Dedifferentiated amniotic fluid mesenchymal stem cell (primary cell): ENCODE data around the gene EMID1.

ENCODE experiments used
- DNase-seq: peaks from one replicate; pipeline ENCODE4 v3.0.0-alpha.2; 2016; ENCODE audit errors: extremely low spot score

Gene EMID1

DNA sequence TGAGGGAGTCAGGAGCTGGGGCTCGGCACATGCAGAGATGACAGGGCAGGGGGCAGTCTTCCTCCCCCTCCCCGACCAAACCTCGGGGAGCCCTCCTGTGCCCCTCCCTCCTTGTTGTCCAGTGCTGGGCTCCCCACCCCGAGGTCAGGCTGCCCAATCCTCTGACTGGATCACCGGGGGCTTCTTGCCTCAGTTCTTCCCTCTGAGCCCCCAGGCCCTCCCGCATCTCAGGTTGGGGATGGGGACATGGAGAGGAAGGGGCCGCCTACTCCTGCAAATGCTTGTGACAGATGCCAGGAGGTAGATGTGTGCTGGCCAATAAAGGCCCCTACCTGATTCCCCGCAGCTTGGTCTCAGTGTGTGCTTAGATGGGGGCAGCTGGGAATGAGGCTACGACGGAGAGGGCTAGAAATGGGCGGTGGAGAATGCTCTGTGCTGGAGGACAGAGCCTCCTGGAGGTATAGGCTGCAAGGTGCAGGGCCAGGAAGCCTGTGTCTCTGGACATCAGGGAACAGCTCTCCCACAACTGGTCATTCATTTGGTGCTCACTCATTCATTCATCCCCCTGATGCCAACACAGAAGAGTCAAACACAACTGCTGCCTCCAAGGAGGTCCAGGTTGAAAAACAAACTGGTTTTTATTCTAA, 53.7 kb downstream of the EMID1 start:
- DNase-seq, result no peak

DNA sequence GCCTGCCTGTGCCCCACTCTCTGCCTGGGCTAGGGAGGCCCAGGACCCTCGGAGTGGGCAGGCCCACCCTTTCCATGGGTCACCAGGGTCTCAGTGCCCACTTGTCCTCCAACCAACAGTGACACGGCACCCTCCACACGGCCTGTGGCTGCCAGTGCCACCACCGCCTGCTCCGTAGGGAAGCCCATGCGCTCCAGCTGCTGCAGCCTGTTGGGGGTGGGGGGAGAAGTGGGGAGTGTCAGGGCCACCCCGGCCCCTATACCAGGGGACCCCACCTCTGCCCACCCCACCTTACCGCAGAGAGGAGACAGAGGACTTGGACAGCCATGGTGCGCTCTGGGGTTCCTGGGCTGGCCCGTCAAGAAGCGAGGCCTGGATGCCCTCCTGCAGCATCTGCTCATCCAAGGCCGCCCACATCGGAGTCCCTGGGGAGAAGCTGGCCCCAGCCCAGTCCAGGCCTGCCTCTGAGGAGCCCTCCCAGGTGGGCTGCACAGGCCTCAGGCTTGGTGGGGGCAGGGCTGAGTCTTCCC, 54.4 kb downstream of the EMID1 start:
- DNase-seq, result no peak

DNA sequence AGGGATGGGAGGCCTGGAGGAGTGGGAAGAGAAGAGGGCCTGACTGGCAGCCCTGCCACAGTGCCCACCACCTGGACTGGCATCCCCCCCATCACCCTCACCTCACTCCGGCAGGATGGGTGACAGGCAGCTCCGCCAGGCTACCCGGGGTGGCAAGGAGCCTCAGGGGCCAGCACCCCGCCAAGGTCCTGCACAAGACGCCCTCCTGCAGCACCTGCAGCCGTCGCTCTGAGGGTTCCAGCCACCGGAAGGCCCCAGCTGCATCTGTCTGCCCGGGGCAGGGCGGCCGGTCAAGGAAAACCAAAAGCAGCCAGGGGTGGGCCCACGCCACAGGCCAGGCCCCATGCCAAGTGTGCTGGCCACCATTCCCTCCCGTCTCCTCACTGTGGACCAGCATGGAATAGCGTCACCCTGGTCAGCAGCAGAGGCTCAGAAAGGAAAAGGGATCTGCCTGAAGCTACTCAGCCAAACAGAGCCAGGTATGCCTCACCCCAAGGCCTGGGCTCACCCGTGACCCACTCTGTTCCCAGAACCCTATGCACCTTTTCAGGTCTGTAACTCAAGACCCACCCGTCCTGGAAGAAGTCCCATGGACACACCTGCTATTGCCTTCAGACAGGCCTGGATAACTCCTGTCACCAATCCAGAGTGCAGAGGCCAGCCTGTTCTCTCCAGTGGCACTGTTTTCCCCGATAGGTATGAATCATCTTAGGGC, 55.1 kb downstream of the EMID1 start:
- DNase-seq, result no peak

DNA sequence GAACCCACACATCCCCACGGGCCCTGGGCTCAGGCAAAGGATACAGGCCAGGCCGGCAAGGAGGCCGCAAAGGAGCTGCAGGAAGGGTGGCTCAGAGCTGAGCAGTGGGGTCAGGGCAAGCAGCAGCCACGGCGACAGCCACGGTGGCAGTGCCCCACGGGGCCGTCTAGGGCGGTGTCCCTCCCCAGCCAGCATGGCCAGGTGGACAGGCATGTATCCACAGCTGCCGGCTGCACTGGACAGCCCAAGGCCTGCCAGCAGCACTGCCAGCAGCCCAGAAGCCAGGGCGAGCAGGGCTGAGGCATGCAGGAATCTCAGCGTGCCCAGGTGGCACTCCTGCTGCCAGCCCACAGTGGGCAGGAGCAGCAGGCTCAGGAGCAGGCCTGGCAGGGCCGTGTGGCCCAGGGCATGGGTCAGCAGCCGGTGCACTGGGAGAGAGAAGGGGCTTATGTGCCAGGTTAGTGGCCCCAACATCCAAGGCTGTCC, 58.1 kb downstream of the EMID1 start:
- DNase-seq, result no peak

DNA sequence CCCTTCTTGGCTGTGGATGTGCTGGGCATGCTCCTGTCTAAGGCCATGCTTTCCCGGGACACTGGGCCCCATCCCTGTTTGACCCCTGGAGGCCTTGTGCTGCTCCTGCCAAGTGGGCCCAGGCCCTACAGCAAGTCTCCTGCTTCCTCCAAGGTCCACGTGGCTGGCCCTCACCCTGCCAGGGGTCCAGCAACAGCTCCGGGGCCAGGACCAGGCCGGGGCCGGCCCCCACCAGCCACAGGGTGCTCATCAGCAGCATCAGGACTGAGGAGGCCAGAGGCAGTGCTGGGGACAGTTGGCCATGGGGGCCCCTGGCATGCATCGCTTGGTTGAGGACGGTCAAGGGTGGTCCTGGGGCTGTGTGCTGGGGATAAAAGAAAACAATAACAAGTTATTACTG, 59.6 kb downstream of the EMID1 start:
- DNase-seq, result no peak

DNA sequence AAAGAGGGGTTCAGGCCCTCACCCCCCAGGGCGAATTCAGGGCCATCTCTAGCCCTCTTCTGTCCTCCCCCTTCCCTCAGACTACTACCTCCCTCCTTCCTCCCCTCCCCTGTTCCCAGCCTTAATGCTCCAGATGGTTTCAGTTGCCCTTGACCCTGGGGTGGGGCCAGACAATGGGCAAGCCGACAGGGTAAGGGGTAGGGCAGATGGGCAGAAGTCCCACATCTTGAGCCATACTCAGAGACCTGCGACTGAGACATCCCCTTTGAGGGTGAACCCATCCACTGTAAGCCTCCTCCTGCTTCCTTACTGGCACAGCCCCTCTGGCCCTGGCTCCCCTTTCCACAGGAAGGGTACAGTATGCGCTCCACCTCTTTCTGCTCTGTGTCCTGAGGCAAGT, 60.2 kb downstream of the EMID1 start:
- DNase-seq, result no peak

DNA sequence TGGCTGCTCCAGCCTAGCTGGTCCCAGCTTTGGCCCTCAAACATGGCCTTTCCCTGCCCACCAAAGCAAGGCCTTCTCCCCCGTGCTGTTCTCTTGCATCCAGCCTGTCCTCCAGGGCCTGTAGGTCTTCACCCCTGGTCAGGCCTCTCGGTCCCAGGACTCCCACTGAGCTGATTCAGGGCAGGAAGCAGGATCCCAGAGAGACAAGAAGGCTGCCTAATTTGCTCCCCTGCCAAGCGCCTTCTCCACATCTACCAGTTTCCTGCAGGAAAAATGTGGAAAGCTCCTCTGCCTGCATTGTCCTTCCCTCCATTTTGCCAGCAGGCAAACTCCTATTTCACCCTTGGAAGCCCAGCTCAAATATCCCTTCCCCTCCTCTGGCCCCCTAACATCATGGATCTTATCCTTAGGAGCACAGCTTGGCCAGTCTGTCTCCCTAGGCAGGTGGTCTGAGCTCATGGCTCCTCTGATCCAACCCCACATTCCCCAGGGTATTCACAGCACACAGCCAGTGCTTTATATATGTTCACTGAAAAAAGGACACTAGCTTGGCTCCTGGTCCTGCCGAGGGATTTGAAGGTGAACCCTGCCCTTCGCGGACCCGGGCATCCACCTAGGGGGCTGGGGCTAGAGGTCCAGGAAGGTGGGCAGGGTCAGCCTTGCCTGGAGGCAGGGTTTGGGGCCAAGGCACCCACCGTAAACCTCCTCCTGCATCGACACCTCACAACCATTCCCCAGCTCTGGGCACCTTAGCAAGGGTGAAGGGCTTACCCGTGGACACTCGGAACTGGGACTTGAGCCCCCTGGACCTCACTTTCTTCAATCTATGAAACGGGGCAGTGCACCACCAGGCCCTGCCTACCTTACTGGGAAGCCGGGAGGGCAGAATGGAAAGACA, 61.1 kb downstream of the EMID1 start:
- DNase-seq, result no peak

DNA sequence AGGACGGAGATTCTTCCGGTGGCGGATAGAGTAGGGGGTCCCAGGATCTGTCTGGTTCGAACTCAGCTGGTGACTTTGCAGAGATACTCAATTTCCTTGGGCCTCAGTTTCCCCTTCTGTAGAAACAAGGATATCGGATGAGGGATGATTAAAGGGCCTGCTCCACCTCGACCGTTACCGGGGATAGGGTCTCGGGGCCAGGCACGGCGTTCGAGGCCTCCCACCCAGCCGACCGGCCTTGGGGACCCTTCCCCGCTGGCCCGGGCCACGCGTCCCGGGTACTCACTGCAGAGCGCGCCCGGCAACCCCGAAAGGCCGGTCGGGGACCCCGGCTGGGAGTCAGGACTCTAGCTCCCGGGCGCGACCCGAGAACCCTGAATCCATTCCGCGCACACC, 61.8 kb downstream of the EMID1 start:
- no peak for DNase-seq

DNA sequence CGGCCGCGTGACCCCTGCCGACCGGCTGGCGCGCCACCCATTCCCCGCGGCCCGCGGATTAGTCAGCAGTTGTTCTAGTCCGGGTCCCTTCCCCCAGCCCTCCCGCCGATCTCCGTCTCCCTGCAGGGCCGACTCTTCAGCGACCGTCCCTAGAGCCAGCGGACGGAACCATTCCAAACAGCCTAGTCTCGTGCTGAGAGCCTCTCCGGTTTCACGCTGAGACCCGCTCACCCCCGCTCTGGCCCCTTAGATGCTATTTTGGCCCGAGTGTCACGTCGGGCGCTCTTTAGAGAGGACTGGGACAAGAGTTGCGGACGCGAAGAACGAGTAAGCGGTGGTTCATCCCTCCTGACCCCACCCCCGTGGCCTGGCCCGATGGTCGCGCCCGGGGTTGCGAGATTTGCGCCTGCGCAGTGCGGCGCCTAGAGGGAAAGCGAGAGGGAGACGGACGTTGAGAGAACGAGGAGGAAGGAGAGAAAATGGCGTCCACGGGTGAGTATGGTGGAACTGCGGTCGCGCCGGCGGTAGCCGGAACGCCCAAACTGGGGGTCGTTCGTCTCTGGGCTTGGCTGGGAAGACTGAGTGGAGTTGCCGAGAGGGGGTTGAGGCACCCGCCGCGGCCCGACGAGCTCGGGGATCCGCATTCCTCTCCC, 62.3 kb downstream of the EMID1 start, which contains the start of the genes EWSR1 and RHBDD3:
EWSR1 (plus strand) TSS at position 411 of the 653 bp plus-strand sequence; CDS start at position 480, 69 bp downstream.
RHBDD3 (minus strand) TSS at position 124 of the 653 bp plus-strand sequence. CDS start 2,355 bp downstream, outside the sequence.
- peak; percentile 97 for DNase-seq

DNA sequence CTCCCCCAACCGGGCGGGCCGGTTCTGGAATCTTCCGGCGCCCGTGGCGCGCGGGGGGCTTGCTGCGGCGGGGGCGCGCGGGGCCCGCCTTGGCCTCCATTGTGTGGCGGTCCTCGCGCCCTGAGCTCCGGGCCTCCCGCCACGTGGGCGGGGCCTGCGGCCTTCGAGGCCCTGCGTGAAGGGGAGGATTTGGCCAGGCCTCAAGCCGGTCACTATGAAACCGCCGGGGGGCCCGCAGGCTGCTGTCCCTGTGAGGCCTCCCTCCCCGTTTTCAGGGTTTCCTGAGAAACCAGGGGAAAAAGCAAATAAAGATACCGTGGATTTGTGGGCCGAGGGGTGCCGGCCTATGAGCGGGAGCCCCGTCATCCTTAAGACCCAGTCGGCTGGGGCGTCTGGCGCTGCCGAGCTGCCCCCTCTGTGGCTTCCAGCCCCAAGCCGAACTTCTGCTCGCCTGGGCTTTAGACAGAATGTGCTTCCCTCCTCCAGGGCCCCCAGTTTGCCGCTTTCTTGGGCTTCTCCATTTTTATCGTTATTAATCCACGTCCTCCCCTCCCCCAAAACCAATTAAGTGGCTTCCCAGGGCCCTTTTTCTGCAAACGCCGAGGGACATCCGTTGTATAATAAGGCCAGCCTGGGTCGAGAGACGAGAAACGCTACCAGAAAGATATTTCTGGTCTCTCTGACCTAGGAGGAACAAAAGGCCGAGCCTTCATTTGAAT, 63.0 kb downstream of the EMID1 start:
- DNase-seq, result peak; percentile 27

DNA sequence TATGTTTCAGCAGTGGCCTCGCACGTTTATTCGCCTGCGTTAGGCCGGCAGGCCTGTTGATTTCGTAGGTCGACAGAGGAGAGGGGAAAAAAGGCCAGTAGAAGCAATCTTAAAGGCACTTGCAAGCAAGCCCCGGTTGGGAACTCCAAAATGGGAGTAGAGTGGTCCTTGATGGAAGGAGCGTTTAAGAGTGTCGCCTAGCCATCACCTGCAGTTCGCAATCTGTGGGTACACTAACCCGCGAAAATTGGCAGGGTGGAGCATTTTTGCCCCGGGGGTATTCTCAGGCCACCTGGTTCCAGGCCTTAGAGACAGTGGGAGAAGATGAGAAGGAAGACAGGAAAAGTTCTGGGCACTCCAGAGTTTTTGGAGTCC, 63.5 kb downstream of the EMID1 start:
- DNase-seq, result no peak

DNA sequence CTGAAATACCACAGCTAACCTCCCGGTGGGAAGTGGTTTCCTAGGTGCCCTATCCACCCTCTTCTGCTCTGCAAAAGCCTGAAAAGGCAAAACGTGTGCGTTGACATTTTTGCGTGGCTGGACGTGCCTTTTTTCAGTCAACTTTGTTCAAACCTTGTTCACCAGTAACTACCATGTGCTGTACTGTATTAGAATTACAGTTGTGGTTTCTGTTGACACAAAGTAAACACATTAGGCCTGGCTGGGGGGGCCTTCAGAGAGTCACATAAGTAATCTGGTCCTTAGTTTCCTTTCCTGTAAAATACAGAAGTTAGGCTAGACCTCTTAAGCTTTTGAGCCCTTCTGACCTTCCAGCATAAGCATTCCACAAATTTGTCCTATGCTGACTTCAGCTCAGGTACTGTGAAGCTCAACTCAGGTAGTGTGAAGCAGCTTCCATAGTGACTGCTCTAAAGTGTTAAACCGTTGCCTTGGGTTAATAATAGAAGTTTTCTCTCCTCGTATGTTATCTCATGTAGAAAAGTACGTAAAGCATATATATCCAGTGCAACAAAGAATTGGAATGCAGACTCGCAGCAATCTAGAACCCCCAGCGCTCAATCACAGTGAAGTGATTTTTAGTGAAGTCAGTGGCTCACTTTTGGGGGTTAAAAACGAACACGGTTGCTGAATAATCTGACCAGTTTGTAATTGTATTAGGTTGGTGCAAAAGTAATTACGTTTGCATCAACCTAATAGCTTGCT, 64.2 kb downstream of the EMID1 start:
- no peak for DNase-seq

DNA sequence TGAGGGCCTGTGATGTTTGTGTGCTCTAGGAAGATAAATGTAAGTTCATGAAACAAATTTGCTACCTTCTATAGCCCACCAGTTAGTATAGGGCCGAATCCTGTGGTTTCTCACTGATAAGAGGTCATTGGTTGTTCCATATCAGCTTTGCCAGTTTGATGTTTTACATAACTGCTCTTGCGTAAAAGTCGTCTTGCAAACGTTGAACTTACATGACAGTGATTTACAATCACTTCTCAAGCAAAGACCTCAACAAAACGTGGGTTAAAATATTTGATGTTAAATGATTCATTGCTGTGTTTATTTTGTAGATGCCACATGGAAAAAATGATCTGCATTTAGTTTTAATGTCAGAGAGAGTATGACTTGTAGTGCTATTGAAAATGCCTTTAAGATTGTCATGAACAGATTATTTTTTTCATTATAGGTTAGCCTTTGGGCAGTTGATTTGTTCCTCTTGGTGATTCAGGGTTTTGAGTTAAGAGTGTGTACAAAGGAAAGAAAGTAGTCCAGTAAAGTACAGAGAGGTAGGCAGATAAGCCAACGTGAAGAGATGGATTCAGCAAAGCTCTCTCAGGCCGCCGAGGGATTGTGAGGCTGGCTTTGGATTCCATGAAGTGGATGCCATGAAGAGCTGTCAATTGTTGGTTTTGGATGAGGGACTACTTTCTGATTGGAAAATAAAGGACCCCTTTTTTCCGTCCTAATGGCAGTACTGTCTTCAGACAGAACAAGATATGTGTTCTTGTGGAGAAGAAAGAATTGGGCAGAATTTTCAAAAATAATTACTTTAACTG, 65.0 kb downstream of the EMID1 start:
- peak; percentile 26 for DNase-seq

DNA sequence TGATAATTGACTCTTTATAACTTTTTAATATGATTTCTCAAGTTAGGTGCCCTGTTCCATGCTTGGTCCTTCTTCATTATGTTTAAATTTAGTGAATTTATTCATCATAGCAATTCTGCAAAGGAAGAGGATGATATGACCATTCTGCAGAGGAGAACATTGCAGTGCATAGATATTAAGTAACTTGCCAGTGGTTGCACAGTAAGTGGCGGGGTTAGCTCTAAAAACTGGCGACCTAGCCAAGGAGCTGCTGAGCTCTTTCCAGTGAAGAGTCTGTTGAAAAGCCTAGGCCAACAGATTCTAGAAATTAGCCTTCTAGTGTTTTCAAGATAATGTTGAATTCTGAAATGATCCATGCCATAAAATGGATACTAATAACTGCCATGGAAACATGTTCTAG, 66.9 kb downstream of the EMID1 start:
- no peak for DNase-seq

DNA sequence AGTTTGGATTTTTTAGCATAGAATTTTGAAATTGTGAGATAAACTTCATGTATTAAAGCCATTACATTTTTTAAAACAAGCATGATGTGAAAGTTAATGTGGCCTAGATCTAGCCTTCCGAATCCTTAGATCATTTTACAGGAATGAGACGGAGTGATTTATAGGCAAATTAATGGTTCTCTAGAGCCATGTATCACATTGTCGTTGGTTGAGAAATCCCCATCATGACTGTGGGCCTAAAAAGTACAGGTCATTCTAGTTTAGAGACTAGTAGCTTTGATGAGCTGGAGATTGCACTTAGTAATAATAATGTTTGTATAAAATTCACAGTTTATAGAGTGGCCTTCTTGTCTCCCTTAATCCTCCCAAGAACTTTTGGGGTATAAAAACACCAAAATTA, 69.5 kb downstream of the EMID1 start:
- DNase-seq, result no peak

DNA sequence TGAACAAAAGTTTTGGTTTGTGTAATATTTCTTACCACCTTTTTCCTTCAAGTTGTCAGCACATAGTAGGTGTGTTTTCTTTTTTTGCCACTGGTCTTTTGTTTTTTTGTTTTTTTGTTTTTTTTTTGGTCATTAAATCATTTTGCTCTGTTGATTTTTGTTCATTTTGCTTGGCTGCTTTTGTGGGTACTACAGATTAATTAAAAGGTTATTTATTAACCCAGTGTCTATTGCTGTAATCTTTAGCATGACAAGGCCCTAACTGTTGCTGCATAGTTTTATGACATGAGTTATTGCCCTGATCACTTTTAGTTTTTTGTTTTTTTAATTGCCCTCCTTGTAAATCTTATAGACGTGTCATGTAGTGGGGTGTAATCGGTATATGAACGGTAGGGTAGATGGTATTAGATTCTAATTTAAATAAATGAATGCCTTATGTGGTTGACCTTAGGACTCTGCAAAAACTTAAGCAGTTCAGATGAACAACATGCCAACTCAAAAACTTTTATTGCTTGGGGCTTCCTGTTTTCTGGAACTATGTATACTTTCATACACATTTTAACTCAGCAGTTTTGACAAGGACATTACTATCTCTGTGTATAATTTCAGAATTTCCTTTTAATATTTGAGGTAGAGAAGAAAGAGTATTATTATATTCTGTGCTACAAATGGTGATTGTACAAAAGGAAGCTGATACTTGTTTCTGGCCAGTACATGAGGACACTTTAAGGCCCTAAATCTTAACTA, 70.3 kb downstream of the EMID1 start:
- DNase-seq, result no peak

DNA sequence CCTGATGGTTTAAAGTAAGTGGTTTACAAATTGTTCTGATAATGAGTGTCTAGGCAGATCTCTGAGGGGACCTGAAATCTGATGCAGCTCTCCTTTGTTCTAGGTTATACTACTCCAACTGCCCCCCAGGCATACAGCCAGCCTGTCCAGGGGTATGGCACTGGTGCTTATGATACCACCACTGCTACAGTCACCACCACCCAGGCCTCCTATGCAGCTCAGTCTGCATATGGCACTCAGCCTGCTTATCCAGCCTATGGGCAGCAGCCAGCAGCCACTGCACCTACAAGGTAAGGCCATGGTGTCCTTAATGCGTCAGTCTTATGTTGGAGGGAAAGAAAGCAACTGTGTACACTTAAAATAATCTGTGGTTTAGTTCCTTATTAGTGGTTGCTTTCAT, 72.2 kb downstream of the EMID1 start:
- DNase-seq, result no peak

DNA sequence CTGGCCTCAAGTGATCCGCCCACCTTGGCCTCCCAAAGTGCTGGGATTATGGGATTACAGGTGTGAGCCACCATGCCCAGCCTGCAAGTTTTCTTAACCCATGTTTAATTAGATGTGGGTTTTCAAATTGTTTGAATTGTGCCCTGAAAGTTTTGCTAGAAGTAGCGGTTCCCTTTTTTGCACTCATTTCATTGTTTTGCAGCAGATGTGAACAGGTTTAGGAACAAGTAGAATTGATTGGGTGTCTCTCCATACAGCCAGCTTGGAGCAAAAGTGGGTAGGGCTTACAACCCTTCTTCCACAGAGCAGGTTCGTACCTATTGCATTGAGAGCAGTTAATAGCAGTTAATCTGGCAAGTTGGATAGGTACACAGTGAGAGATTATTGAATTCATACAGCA, 78.5 kb downstream of the EMID1 start:
- DNase-seq, result no peak

DNA sequence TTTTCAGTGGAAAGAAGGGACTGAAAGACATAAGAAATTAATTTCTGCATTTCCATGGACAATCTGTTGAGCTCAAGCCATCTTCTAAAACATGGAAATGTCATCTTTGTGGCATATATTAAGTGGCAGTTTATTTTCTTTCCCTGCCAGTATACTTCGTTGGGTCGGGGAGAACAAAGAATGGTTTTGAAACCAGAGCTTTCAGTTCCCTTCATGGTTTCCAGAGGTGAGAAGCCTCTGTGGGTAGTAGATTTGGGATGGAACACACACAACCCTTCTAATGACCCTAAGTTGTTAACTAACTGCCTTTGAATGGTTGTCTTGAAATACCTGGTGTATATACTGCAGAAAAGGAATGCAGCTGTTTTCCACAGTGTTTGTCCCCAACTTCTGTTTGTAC, 83.1 kb downstream of the EMID1 start:
- no peak for DNase-seq
